Left ventricle myocardium inferior (tissue), 1 donor: ENCODE measurements around the gene DDI1. TPM values are rescaled to one million over a fixed set of nuclear protein-coding genes. Genes with fewer than 3 reads are reported as not detected.

ENCODE experiments used
- DNase-seq: peaks from one replicate; pipeline ENCODE4 v3.0.0-alpha.2; 2020
- H3K27ac ChIP-seq: fragments of 200-600 bp; replicated peaks from 2 replicates; pipeline ENCODE4 v1.8.0; 2021
- H3K27me3 ChIP-seq: fragments of 200-600 bp; 2 replicates; pipeline ENCODE4 v1.8.0; 2021; ENCODE audit warnings: low read depth
- H3K36me3 ChIP-seq: fragments of 200-600 bp; 2 replicates; pipeline ENCODE4 v1.8.0; 2021
- H3K4me1 ChIP-seq: fragments of 200-600 bp; 2 replicates; pipeline ENCODE4 v1.8.0; 2021
- H3K4me3 ChIP-seq: fragments of 200-600 bp; 2 replicates; pipeline ENCODE4 v1.8.0; 2021; ENCODE audit warnings: mild to moderate bottlenecking, moderate library complexity
- H3K9me3 ChIP-seq: fragments of 200-600 bp; replicated peaks from 2 replicates; pipeline ENCODE4 v1.8.0; 2021
- CTCF ChIP-seq: fragments of 200-600 bp; IDR thresholded peaks from 2 replicates; pipeline ENCODE4 v1.8.0; 2021; ENCODE audit warnings: antibody characterized with exemption, mild to moderate bottlenecking, borderline replicate concordance
- intact Hi-C: fragments of 100-400 bp; cut with micrococcal nuclease; formaldehyde crosslinking; loops from one replicate; pipeline ENCODE4 v1.11.0; 2022
- total RNA-seq: library from RNA; stranded (reverse); fragmentation: NEBNext Ultra II Directional; extraction: Animal tissue kit (Norgen Biotek cat#: 25700); gene quantifications from one replicate; pipeline ENCODE4 v1.2.1, GENCODE V29; 2021
- donor health status: DM: no; HTN: yes; CAD: no; lungs with severe emphysema.

The DDI1 gene
- total RNA-seq, 1 donor from 2014 or later: not detected

DNA sequence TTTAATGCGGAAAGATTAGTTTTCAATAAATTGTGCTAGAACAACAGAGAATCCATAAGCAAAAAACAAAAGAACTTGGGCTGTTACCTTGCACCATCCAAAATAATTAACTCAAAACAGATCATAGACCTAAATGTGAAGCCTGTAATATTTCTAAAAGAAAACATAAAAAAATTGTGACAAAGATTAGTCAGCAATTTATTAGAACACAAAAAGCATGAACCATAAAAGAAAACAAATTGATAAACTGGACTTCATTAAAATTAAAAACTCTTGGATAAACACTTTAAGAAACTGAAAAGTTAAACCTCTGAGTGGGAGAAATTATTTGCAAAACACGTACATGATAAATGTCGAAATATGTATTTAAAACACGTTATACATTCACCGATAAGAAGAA lies 21.5 kb downstream of the DDI1 start:
- intact Hi-C loops: no loop called here
- no peak overlapping the region for H3K27ac ChIP-seq
- DNase-seq: no peak

GRCh38 chr11:104058680-104059079 lies 22.2 kb downstream of the DDI1 start:
- H3K4me3 ChIP-seq: no peak overlapping the region
- H3K4me1 ChIP-seq: peaks cover 5% of the 10 kb centered on the region
- H3K27ac ChIP-seq: no peak overlapping the region
- H3K9me3 ChIP-seq: no peaks in the 10 kb centered on the region
- intact Hi-C loops: no loop called here
- DNase-seq: no peak
- H3K36me3 ChIP-seq: no peaks in the 10 kb centered on the region
- H3K27me3 ChIP-seq: no peaks in the 10 kb centered on the region
- TF ChIP-seq CTCF: no peak

More for the DNA sequence above, 21.5 kb downstream of the DDI1 start:
- Histone ChIP-seq H3K4me3 (no peak overlapping the region), H3K4me1 (peaks cover 5% of the 10 kb centered on the region), H3K9me3 (no peaks in the 10 kb centered on the region), H3K36me3 (no peaks in the 10 kb centered on the region), H3K27me3 (no peaks in the 10 kb centered on the region)
- no peak for TF ChIP-seq CTCF

- no peaks in the 10 kb centered on the region for H3K27me3 ChIP-seq
- no peak for DNase-seq
- no peaks in the 10 kb centered on the region for H3K9me3 ChIP-seq
- H3K27ac ChIP-seq: peak overlapping the region; percentile 1
- no peak overlapping the region for H3K4me3 ChIP-seq
- TF ChIP-seq CTCF: no peak
- H3K4me1 ChIP-seq: peaks cover 5% of the 10 kb centered on the region
- no peaks in the 10 kb centered on the region for H3K36me3 ChIP-seq
- intact Hi-C loops: no loop called here
Measured at GRCh38 chr11:104060004-104060794, 23.8 kb downstream of the DDI1 start.

GRCh38 chr11:104060820-104061219 lies 24.4 kb downstream of the DDI1 start:
- Histone ChIP-seq H3K4me1 (peaks cover 5% of the 10 kb centered on the region), H3K27ac (no peak overlapping the region), H3K27me3 (no peaks in the 10 kb centered on the region), H3K9me3 (no peaks in the 10 kb centered on the region), H3K4me3 (no peak overlapping the region), H3K36me3 (no peaks in the 10 kb centered on the region)
- intact Hi-C loops: no loop called here
- no peak for TF ChIP-seq CTCF
- DNase-seq: no peak

DNA sequence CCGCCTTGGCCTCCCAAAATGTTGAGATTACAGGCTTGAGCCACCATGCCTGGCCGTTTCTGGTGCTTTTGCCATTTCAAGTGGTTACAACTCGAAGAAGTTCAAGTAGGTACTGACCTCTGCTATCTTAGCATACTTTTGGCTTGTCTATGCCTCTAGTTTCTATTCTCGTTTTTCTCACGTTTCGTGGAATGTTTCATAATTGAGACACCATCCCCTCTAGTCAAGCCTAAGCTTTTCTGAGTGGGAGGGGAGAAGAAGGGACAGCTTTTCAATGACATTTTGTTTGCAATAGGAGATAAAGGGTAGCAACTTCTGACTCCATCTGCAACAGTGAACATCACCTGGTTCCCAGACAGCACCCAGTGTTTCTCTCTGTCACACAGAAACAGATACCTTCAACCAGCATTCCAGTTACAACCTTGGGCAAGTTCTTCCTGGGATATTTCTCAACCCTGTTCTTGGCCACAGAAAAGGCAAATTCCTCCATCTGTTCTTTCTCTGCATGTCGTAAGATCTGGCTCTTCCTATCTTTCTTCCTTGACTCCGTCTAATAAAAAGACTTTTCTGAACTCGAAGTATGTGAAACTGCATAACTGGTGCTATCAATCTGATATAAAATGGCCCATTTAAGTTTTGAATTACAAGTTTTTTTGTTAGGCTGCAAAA lies 25.5 kb downstream of the DDI1 start:
- Histone ChIP-seq H3K27me3 (no peaks in the 10 kb centered on the region), H3K4me1 (peaks cover 5% of the 10 kb centered on the region), H3K36me3 (no peaks in the 10 kb centered on the region), H3K4me3 (no peak overlapping the region), H3K27ac (peak overlapping the region; percentile 41), H3K9me3 (no peaks in the 10 kb centered on the region)
- no peak for TF ChIP-seq CTCF
- intact Hi-C loops: no loop called here
- DNase-seq: no peak
